Small intestine (tissue), 7 donors: Measurements from ENCODE around the gene RAB11FIP3. TPM values are rescaled to one million over a fixed set of nuclear protein-coding genes. Genes with fewer than 3 reads are reported as not detected.

Source experiments
- DNase-seq, 2 donors: peaks; one replicate each; pipeline versions ENCODE4 v3.0.0 to v3.0.0-alpha.2; 2013
- FAIRE-seq: peaks from 2 replicates; lab custom pipeline; 2012; peaks lifted over from hg19 to GRCh38; lab: Jason Lieb, UNC
- H3K27ac ChIP-seq, 3 donors: one replicate each; pipeline ENCODE4 v1.5.1; 2013; ENCODE audit warnings: low read length in 2 of 3, mild to moderate bottlenecking in 2 of 3, control low read depth in 1 of 3, inconsistent platforms in 1 of 3, low read depth in 1 of 3, moderate library complexity in 1 of 3
- H3K27me3 ChIP-seq, 3 donors: one replicate each; pipeline ENCODE4 v1.6.1; 2013; ENCODE audit warnings: low read length in 3 of 3, inconsistent platforms in 1 of 3; ENCODE audit not compliant: control insufficient read depth in 3 of 3, insufficient read depth in 3 of 3
- H3K36me3 ChIP-seq, 3 donors: one replicate each; pipeline ENCODE4 v1.6.1; 2013; ENCODE audit warnings: low read length in 3 of 3, inconsistent platforms in 1 of 3, low read depth in 1 of 3, mild to moderate bottlenecking in 1 of 3, moderate library complexity in 1 of 3; ENCODE audit not compliant: control insufficient read depth in 3 of 3, insufficient read depth in 2 of 3
- H3K4me1 ChIP-seq, 3 donors: one replicate each; pipeline ENCODE4 v1.6.1; 2013; ENCODE audit warnings: low read length in 2 of 3, inconsistent platforms in 1 of 3, low read depth in 1 of 3, mild to moderate bottlenecking in 1 of 3, moderate library complexity in 1 of 3; ENCODE audit not compliant: control insufficient read depth in 3 of 3, insufficient read depth in 2 of 3
- H3K4me3 ChIP-seq, 3 donors: one replicate each; pipeline ENCODE4 v1.5.1; 2013; ENCODE audit warnings: low read length in 3 of 3, control low read depth in 1 of 3, inconsistent platforms in 1 of 3, low read depth in 1 of 3, mild to moderate bottlenecking in 1 of 3, moderate library complexity in 1 of 3
- H3K9me3 ChIP-seq, 2 donors: one replicate each; pipeline ENCODE4 v1.6.1; 2013; ENCODE audit warnings: low read depth in 1 of 2, low read length in 1 of 2; ENCODE audit not compliant: control insufficient read depth in 2 of 2, insufficient read depth in 1 of 2
- WGBS, 3 donors: extraction: QIAGEN DNeasy Blood & Tissue Kit; methylation state at CpG; one replicate each; pipeline ENCODE4 v1.1.7; 2013; 5-methylcytosine and 5-hydroxymethylcytosine counted together
- polyA plus RNA-seq, 4 donors: library from polyadenylated mRNA; stranded (reverse) in 3 of 4; unstranded in 1 of 4; fragments of 200-250 nt in 3 of 4; fragments of 120-200 nt in 1 of 4; gene quantifications; one replicate each; pipeline versions ENCODE4 v1.2.1 to v1.2.3, GENCODE V29; 2013
- donor health status: healthy with polysubstance abuse.
- donor health status: control.
- donor health status: control.
- donor health status: Bipolar disorder and iron deficiency.
- donor health status: healthy.

The RAB11FIP3 gene
- polyA plus RNA-seq, 4 donors: 25.4 to 111 (median 37.2) TPM

- H3K4me1 ChIP-seq: peaks cover 0 to 10% (median 0%) of the 10 kb centered on the region in 3 donors
- WGBS, 3 donors: 72 to 77% (median 74%) methylated on average over 23 of the region's 23 CpGs
- DNase-seq (no peak), FAIRE-seq (no peak)
- H3K36me3 ChIP-seq: peaks cover 0 to 24% (median 7%) of the 10 kb centered on the region in 3 donors
- H3K27ac ChIP-seq: no peak overlapping the region
- no peak overlapping the region for H3K4me3 ChIP-seq
- peaks cover 13 to 44% (median 15%) of the 10 kb centered on the region in 3 donors for H3K27me3 ChIP-seq
- H3K9me3 ChIP-seq: no peaks in the 10 kb centered on the region
Observed at GRCh38 chr16:557463-558297, 132.2 kb downstream of the RAB11FIP3 start.

GRCh38 chr16:558298-559020 is 133.0 kb downstream of the RAB11FIP3 start:
- 30 to 55% (median 52%) methylated on average over 22 of the region's 22 CpGs for WGBS, 3 donors
- peaks cover 13 to 45% (median 15%) of the 10 kb centered on the region in 3 donors for H3K27me3 ChIP-seq
- DNase-seq: peak in 1 of 2 donors; percentile 21

GRCh38 chr16:559021-559380 is 133.6 kb downstream of the RAB11FIP3 start:
- H3K36me3 ChIP-seq: peaks cover 0 to 12% (median under 1%) of the 10 kb centered on the region in 3 donors
- H3K27ac ChIP-seq: no peak overlapping the region
- peaks cover 0 to 10% (median 0%) of the 10 kb centered on the region in 3 donors for H3K4me1 ChIP-seq
- 49 to 72% (median 52%) methylated on average over 11 to 15 of the region's 15 CpGs for WGBS, 3 donors
- no peak for FAIRE-seq
- no peak overlapping the region for H3K4me3 ChIP-seq
- H3K27me3 ChIP-seq: peaks cover 13 to 45% (median 18%) of the 10 kb centered on the region in 3 donors
- no peak for DNase-seq
- no peaks in the 10 kb centered on the region for H3K9me3 ChIP-seq

More at GRCh38 chr16:558298-559020, 133.0 kb downstream of the RAB11FIP3 start:
- H3K27ac ChIP-seq: no peak overlapping the region
- H3K9me3 ChIP-seq: no peaks in the 10 kb centered on the region
- H3K4me3 ChIP-seq: no peak overlapping the region
- peaks cover 0 to 10% (median 0%) of the 10 kb centered on the region in 3 donors for H3K4me1 ChIP-seq
- FAIRE-seq: no peak
- H3K36me3 ChIP-seq: peaks cover 0 to 18% (median 3%) of the 10 kb centered on the region in 3 donors

GRCh38 chr16:559411-560203 is 134.2 kb downstream of the RAB11FIP3 start:
- no peak for DNase-seq
- no peak overlapping the region for H3K27ac ChIP-seq
- H3K4me1 ChIP-seq: peaks cover 0 to 10% (median 0%) of the 10 kb centered on the region in 3 donors
- FAIRE-seq: no peak
- H3K27me3 ChIP-seq: peaks cover 13 to 45% (median 19%) of the 10 kb centered on the region in 3 donors
- 9 to 18% (median 10%) methylated on average over 29 to 62 of the region's 62 CpGs for WGBS, 3 donors
- H3K36me3 ChIP-seq: peaks cover 0 to 6% (median 0%) of the 10 kb centered on the region in 3 donors
- no peak overlapping the region for H3K4me3 ChIP-seq
- H3K9me3 ChIP-seq: no peaks in the 10 kb centered on the region

GRCh38 chr16:560204-560700 is 134.8 kb downstream of the RAB11FIP3 start, which contains the start of gene PRR35:
Gene PRR35 (plus strand): TSS chr16:560394. CDS start chr16:563295, 2,901 bp downstream.
- H3K27ac ChIP-seq: no peak within 1 kb of the TSS
- FAIRE-seq (no peak), DNase-seq (no peak)
- peak within 1 kb of the TSS in 1 of 3 donors; percentile 20 for H3K4me3 ChIP-seq
- peaks cover 13 to 45% (median 19%) of the 10 kb centered on the region in 3 donors for H3K27me3 ChIP-seq
- peaks cover 0 to 12% (median 0%) of the 10 kb centered on the region in 3 donors for H3K4me1 ChIP-seq
- no peaks in the 10 kb centered on the region for H3K9me3 ChIP-seq
- H3K36me3 ChIP-seq: no peaks in the 10 kb centered on the region
- WGBS, 3 donors: 0 to 4% (median 1%) methylated on average over 34 to 84 of the region's 84 CpGs

GRCh38 chr16:560701-561412 is 135.4 kb downstream of the RAB11FIP3 start:
- no peak for DNase-seq
- H3K4me3 ChIP-seq: peak overlapping the region in 1 of 3 donors; percentile 20
- no peaks in the 10 kb centered on the region for H3K9me3 ChIP-seq
- 7 to 23% (median 21%) methylated on average over 22 to 54 of the region's 54 CpGs for WGBS, 3 donors
- H3K36me3 ChIP-seq: no peaks in the 10 kb centered on the region
- peaks cover 0 to 14% (median 0%) of the 10 kb centered on the region in 3 donors for H3K4me1 ChIP-seq
- FAIRE-seq: no peak
- H3K27ac ChIP-seq: no peak overlapping the region
- H3K27me3 ChIP-seq: peaks cover 13 to 45% (median 19%) of the 10 kb centered on the region in 3 donors

- DNase-seq (no peak), FAIRE-seq (no peak)
- Histone ChIP-seq H3K9me3 (no peaks in the 10 kb centered on the region), H3K27me3 (peaks cover 13 to 45% (median 19%) of the 10 kb centered on the region in 3 donors), H3K4me1 (peaks cover 0 to 20% (median under 1%) of the 10 kb centered on the region in 3 donors), H3K36me3 (no peaks in the 10 kb centered on the region), H3K27ac (no peak overlapping the region), H3K4me3 (no peak overlapping the region)
- 40 to 75% (median 58%) methylated on average over 11 to 15 of the region's 15 CpGs for WGBS, 3 donors
Observed at GRCh38 chr16:561413-561794, 136.0 kb downstream of the RAB11FIP3 start.
